Measurements from ENCODE around the gene MAP3K1.
"Not testable (repeated sequence)": the region's sequence is repeated elsewhere in the genome, so short reads cannot be mapped to it uniquely, and the experiment has no call there.

MAP3K1 gene

DNA sequence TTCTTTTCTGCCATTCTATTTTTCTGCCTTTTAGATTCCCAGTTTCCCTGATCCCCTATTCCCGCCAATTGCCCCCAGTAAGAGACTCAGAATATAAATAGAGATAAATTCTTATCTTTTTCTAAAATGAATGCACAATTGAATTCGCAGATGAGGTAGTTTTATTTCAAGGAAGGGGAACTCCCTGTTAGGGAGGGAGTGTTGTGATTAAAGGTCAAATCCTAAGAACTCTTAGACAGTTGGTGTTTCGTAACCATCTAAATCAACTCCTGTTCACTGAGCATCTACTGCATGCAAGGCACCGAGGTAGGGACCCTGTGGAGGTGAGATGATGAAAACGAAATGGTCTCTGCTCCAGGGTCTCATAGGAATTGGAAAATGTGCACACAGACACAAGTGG is 7.7 kb upstream of the MAP3K1 start:
- H3K4me1 Mint-ChIP-seq (ENCODE audit: low read depth) = peaks cover 7% of the 10 kb centered on the region
- no peak overlapping the region for H3K4me3 Mint-ChIP-seq
- H3K9me3 Mint-ChIP-seq (ENCODE audit: low read depth) = no peaks in the 10 kb centered on the region
- no peaks in the 10 kb centered on the region for H3K27me3 Mint-ChIP-seq
- no peaks in the 10 kb centered on the region for H3K36me3 Mint-ChIP-seq
- no peak overlapping the region for H3K27ac Mint-ChIP-seq

DNA sequence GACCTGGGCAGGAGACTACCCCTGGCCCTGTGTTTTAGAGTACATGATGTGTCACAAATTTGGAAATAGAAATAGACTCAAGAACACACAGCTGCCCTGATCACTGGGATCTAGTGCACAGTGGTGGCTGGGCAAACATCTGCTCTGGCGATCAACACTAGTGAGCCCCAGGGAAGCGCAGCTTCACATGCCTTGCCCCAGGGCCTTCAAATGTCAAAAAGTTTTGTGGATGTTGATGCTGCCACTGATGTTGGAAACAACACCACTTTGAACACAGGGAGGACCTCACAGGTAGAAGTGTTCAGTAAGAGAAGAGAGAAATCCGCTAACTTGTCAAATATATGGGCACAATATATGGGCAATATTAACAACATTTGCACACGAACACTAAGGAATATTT is 7.1 kb upstream of the MAP3K1 start:
- no peak overlapping the region for H3K27ac Mint-ChIP-seq
- H3K4me1 Mint-ChIP-seq (ENCODE audit: low read depth) = peaks cover 8% of the 10 kb centered on the region
- H3K9me3 Mint-ChIP-seq (ENCODE audit: low read depth) = no peaks in the 10 kb centered on the region
- no peaks in the 10 kb centered on the region for H3K27me3 Mint-ChIP-seq
- H3K4me3 Mint-ChIP-seq = no peak overlapping the region
- H3K36me3 Mint-ChIP-seq = no peaks in the 10 kb centered on the region

DNA sequence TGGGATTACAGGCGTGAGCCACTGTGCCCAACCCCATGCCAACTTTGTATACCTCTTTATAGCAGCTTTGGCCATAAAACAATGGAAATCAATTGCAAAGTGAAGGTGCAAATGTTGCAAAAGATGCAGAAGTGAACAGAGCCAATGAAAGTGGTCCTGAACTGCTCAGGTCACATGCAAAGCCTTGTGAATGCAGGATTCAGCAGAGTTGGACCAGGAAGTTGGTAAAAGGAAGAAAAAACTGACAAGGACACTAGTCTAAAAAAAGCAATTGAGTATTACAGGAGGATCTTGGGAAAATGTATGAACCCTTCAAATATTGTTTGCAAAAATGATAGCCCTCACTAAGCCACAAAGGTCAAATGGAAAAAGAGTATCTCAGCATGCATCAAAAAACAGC is 4.5 kb upstream of the MAP3K1 start:
- H3K27ac Mint-ChIP-seq = no peak overlapping the region
- no peaks in the 10 kb centered on the region for H3K27me3 Mint-ChIP-seq
- H3K4me1 Mint-ChIP-seq (ENCODE audit: low read depth) = peaks cover 13% of the 10 kb centered on the region
- H3K4me3 Mint-ChIP-seq = no peak overlapping the region
- no peaks in the 10 kb centered on the region for H3K9me3 Mint-ChIP-seq (ENCODE audit: low read depth)
- H3K36me3 Mint-ChIP-seq = no peaks in the 10 kb centered on the region

DNA sequence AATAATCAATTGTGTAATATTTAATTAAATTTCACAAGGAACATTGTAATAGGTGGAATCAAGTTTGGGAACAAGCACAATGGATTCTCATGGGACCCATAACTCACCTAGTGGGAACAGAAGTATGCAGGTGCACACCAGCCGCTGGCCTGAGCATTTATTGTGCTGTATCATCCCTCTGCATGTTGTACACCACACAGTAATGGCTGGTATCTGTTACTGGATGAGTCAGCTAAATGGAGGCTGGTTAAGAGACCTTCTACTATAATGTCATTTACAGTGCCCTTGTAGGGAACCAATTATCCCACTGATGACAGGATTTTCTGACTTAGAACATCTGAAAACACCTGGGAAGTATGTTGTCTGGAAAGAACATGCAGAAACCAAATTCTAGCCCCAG is 3.2 kb upstream of the MAP3K1 start:
- Mint-ChIP-seq H3K36me3 (no peaks in the 10 kb centered on the region), H3K4me1 (ENCODE audit: low read depth) (peaks cover 16% of the 10 kb centered on the region), H3K27ac (no peak overlapping the region), H3K4me3 (no peak overlapping the region), H3K27me3 (no peaks in the 10 kb centered on the region), H3K9me3 (ENCODE audit: low read depth) (no peaks in the 10 kb centered on the region)

DNA sequence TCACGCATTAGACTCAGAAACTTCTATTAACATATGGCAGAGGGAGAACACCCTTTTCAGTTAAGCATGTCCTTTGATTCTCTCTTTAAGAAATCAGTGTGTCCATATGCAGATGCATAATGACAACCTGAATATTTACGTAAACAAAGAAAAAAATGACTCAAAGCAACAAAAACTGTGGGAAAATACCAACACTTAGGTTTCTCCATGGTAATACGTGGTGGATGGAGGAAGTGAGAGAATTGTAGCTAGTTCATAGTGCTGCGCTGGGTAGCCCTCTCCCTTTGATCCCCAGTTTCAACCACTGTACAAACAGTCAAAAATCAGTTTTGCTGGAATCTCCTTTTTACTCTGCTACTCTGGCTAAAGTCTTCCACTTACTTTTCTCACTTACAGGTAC is 2.0 kb upstream of the MAP3K1 start:
- H3K4me3 Mint-ChIP-seq = peak overlapping the region; percentile 89
- no peaks in the 10 kb centered on the region for H3K36me3 Mint-ChIP-seq
- H3K27me3 Mint-ChIP-seq = no peaks in the 10 kb centered on the region
- H3K9me3 Mint-ChIP-seq (ENCODE audit: low read depth) = no peaks in the 10 kb centered on the region
- H3K4me1 Mint-ChIP-seq (ENCODE audit: low read depth) = peaks cover 26% of the 10 kb centered on the region
- peak overlapping the region; percentile 54 for H3K27ac Mint-ChIP-seq

DNA sequence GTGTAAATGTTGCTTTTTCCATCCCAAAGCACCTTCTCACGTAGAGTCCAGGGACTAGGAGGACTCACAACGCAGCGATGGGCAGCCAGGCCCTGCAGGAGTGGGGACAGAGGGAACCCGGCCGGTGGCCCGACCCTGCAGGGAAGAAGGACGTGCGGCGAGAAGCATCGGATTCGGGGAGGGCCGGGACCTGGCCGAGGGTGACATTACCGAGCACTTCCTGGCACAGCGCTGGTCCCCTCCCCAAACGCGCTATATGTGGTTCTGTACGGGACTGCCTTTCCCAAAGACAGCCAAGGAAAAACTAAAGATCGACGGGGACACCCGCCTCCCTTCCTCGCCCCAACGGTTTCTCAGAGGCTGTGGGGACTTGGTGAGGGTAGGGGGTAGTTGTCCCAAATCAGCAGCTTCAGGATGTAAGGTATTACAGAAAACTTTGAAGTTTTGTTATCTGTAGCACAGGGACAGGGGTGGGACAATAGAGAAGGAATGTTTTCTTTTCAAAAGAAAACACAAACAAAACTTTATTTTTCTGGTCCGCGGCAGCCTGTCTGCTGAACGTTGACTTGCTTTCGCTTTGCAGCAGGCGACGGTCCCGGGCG is 887 bp upstream of the MAP3K1 start:
- Mint-ChIP-seq H3K36me3 (no peaks in the 10 kb centered on the region), H3K4me1 (ENCODE audit: low read depth) (peaks cover 36% of the 10 kb centered on the region), H3K9me3 (ENCODE audit: low read depth) (no peaks in the 10 kb centered on the region), H3K27ac (peak overlapping the region; percentile 84), H3K4me3 (peak overlapping the region; percentile 89), H3K27me3 (no peaks in the 10 kb centered on the region)

DNA sequence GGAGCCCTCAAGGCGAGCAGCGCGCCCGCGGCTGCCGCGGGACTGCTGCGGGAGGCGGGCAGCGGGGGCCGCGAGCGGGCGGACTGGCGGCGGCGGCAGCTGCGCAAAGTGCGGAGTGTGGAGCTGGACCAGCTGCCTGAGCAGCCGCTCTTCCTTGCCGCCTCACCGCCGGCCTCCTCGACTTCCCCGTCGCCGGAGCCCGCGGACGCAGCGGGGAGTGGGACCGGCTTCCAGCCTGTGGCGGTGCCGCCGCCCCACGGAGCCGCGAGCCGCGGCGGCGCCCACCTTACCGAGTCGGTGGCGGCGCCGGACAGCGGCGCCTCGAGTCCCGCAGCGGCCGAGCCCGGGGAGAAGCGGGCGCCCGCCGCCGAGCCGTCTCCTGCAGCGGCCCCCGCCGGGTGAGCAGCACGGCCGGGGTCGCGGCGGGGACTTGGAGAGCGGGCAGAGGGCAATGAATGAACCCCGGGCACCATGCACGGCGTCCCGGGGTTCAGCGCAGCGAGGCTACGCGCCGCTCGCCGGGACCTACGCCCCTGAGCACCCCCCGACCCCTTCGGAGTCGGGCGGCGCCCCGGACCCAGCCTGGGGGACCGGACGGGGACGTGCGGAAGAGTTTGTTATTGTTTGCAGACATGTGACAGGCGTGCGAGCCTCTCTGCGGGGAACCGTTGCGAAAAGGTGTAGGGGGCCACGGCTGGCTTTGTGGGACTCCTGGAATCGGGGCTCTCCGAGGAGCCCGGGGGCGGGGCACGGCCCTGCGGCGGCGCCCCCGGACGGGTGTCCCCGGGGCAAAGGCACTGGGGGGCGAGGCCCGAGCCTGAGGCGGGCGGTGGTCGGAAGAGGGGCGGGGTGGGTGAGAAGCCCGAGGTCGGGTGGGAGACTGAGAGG is 553 bp downstream of the MAP3K1 start:
- Mint-ChIP-seq H3K36me3 (no peaks in the 10 kb centered on the region), H3K27me3 (no peaks in the 10 kb centered on the region), H3K4me1 (ENCODE audit: low read depth) (peaks cover 47% of the 10 kb centered on the region), H3K4me3 (peak overlapping the region; percentile 96), H3K27ac (peak overlapping the region; percentile 28), H3K9me3 (ENCODE audit: low read depth) (no peaks in the 10 kb centered on the region)

DNA sequence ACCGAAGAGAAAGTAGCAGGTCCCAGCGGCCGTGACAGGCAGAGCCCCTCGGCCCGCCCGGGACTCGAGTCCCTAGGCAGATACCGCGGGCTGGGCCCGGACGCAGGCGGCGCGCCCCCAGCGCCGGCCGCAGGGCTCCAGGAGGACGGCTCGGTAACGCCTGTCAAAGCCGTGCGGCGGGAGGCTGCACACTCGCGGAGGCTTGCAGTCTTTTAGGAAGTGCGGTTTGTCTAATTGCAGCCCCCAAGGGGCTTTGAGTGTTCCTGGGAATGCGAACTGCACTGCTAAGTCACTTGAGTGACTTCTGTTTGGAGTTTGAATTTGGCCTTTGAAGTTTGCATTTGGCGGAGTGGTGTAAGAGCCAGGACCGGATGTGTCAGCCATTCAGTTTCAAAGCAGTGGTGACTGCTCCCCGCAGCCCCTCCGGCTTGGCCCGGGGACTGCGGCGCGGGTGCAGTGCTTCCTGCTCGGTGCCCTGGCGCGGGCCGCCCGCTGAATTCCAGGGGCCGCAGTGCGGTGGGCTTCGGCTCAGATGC is 1.3 kb downstream of the MAP3K1 start:
- H3K27me3 Mint-ChIP-seq = no peaks in the 10 kb centered on the region
- H3K4me3 Mint-ChIP-seq = peak overlapping the region; percentile 96
- peaks cover 52% of the 10 kb centered on the region for H3K4me1 Mint-ChIP-seq (ENCODE audit: low read depth)
- no peaks in the 10 kb centered on the region for H3K36me3 Mint-ChIP-seq
- H3K27ac Mint-ChIP-seq = peak overlapping the region; percentile 95
- no peaks in the 10 kb centered on the region for H3K9me3 Mint-ChIP-seq (ENCODE audit: low read depth)

DNA sequence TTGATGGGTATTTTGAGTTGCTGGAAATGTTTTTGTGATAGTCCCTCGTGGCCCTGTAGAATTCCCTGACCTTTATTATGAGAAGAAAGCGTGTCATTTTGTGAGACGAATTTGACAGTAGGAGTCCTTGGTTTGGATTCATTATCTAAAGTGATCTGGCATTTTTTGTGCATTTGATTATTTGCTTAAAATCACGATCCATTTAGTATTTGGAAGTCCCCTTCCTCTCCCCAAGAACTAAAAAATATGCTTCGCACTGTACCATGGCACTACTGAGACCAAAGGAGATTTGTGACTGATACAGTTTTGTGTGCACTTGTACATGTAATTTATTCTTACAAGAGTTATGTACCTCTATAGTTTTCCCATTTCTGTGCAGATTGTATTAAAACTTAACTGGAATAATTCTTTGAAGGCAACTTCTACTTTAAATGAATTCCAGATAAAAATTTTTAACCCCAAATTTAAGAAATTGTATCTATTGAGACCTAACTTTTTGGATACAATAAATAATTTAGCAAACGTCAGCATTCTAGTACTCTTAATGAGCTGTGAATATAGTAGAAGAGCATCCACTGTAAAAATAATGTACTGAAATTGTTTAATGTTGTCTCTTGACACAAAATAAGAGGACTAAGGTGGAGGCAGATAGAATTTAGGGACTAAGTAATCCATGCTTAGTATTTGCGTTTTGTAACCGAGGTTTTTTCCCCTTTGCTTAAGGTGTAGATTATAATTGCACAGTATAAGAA is 2.1 kb downstream of the MAP3K1 start:
- Mint-ChIP-seq H3K27ac (peak overlapping the region; percentile 95), H3K36me3 (peaks cover 1% of the 10 kb centered on the region), H3K4me1 (ENCODE audit: low read depth) (peaks cover 58% of the 10 kb centered on the region), H3K9me3 (ENCODE audit: low read depth) (no peaks in the 10 kb centered on the region), H3K27me3 (no peaks in the 10 kb centered on the region), H3K4me3 (peak overlapping the region; percentile 96)

DNA sequence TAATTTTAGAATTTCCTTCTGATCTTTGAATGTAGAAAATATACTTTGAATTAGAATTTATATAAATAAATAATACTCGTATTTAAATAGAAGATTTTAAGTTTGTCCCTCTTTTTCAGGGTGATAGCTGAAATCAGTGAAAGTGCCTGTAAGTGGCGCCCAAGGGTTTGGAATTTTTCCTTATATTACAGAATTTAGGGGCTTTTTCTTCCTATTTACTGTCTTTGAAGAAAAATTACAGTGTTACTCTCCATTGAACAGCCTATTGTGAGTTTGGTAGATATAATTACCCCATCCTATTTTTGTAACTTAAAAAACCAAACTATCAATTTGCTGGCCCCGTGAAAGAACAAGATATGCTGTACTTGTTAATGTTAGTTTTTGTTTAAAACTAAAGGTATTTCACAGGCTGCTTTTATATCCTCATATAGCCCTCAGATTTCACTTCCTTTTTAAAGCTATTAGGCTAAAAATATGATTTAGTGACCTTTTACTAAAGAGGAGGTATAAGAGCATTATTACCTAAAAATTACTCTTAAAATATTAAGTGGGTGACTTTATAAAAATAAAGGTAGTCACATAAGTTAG is 3.2 kb downstream of the MAP3K1 start:
- Mint-ChIP-seq H3K27ac (peak overlapping the region; percentile 77), H3K4me3 (peak overlapping the region; percentile 73), H3K27me3 (no peaks in the 10 kb centered on the region), H3K36me3 (peaks cover 4% of the 10 kb centered on the region), H3K9me3 (ENCODE audit: low read depth) (no peaks in the 10 kb centered on the region), H3K4me1 (ENCODE audit: low read depth) (peaks cover 64% of the 10 kb centered on the region)

DNA sequence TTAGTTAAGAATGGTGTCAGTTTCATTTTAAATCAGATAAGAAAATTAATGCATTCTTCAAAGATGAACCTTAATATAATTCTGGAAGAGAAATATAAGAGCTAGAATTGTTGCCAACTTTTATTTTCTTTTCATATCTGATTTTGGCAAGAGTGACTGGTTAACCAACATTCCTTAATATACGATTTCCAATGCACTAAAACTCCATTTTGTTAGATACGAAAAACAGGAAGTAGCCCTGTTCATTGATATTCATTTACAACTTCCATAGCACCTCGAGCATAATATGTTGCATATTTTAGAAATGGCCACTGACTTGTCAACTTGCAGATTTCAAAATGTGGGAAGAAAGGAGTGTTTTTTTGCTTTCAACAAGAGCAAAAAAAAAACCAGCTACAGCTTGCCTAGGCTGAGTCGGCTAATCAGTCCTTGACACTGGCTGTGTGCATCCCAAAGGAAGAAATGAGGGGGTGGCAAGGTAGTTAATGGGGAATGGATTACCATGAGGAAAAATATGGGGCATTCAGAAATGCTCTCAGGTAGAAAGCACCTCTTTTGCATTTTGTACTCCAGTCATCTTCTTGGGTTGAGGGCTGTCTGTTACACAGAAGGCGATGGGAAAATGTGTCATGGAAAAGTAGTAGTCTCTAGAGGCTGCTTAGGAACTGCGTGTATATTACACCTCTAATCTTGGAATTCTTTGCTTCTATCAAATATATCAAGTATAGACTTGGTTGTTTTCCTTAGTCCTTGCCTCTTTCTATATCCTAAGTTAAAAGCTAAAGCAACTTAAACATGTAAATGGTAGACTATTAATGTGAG is 3.9 kb downstream of the MAP3K1 start:
- peaks cover 64% of the 10 kb centered on the region for H3K4me1 Mint-ChIP-seq (ENCODE audit: low read depth)
- peaks cover 4% of the 10 kb centered on the region for H3K36me3 Mint-ChIP-seq
- peak overlapping the region; percentile 77 for H3K27ac Mint-ChIP-seq
- no peaks in the 10 kb centered on the region for H3K27me3 Mint-ChIP-seq
- H3K9me3 Mint-ChIP-seq (ENCODE audit: low read depth) = no peaks in the 10 kb centered on the region
- H3K4me3 Mint-ChIP-seq = peak overlapping the region; percentile 73

DNA sequence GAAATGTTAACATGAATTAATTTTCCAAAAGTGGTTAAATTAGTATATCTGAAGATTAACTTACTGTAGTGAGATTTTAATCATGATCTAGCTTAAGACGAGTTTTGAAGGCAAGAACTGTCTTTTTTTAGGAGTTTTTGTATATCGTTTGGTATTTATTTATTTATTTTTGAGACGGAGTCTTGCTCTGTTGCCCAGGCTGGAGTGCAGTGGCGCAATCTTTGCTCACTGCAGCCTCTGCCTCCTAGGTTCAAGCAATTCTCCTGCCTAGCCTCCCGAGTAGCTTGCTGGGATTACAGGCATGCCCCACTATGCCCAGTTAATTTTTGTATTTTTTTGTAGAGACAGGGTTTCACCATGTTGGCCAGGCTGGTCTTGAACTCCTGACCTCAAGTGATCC is 6.5 kb downstream of the MAP3K1 start:
- H3K27ac Mint-ChIP-seq; H3K4me3 Mint-ChIP-seq; H3K9me3 Mint-ChIP-seq (ENCODE audit: low read depth); H3K36me3 Mint-ChIP-seq; H3K27me3 Mint-ChIP-seq: not testable (repeated sequence)
- H3K4me1 Mint-ChIP-seq (ENCODE audit: low read depth) = peaks cover 85% of the 10 kb centered on the region

DNA sequence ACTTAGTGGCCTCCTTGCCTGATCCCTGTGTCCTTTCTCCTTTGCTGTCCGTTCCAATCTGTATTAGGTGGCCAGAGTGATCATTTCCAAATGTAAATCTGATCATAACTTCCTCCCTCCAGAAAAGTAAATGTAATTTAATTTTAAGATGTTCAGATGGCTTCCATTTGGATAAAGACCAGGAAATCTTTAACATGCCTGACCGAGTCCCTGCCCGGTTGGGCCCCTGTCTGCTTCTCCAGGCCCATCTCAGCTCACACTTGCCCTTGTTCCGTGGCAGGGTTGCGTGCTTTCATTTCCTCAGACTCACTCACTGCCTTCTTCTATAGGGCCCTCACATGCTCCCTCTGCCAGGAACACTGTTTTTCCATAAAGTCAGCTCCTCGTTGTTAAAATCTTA is 7.6 kb downstream of the MAP3K1 start:
- Mint-ChIP-seq H3K4me1 (ENCODE audit: low read depth) (peaks cover 82% of the 10 kb centered on the region), H3K4me3 (peak overlapping the region; percentile 21), H3K36me3 (peaks cover 4% of the 10 kb centered on the region), H3K27ac (peak overlapping the region; percentile 46), H3K9me3 (ENCODE audit: low read depth) (no peaks in the 10 kb centered on the region), H3K27me3 (no peaks in the 10 kb centered on the region)

DNA sequence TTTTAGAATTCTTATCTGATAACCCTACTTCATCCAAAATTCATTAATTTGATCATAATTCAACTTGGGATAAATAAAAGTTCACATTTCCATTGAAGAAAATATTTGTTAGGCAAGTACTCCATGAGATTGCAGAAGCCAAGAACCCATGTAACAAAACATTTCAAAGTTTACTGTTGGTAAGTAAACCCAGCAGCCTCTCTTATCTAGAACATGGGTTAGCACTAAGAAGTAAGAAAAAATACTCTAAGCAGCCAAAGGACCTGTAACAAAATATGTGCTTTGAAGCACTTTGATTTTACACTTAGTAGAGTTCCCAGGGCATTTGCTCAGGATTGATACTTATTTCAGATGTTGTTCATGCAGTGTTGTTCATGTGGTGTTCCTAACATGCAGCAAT is 8.7 kb downstream of the MAP3K1 start:
- Mint-ChIP-seq H3K4me1 (ENCODE audit: low read depth) (peaks cover 83% of the 10 kb centered on the region), H3K27ac (peak overlapping the region; percentile 55), H3K36me3 (peaks cover 4% of the 10 kb centered on the region), H3K4me3 (no peak overlapping the region), H3K27me3 (no peaks in the 10 kb centered on the region), H3K9me3 (ENCODE audit: low read depth) (no peaks in the 10 kb centered on the region)

Measured in activated naive CD8-positive, alpha-beta T cell (primary cell).